HCT116 (cell line): ENCODE results near the gene CACNA2D3. TPM values are rescaled to one million over a fixed set of nuclear protein-coding genes. Genes with fewer than 3 reads are reported as not detected.

Experiments used
- ATAC-seq: fragments of 200-7000 bp; cut with Tn5 transposase; 2 replicates; pipeline ENCODE4 v1.9.1; 2020; ENCODE audit warnings: mild to moderate bottlenecking, moderate library complexity
- BruUV-seq: library from RNA; stranded (reverse); fragments of 400-500 nt; replicated peaks from 2 replicates; lab custom pipeline; 2021; lab: Mats Ljungman, UMichigan
- CTCF ChIA-PET: fragments of 300-600 bp; sonication (Branson Sonifier 250); formaldehyde crosslinking; loops from one replicate; lab custom pipeline; 2021; ENCODE audit warnings: antibody characterized with exemption; lab: Charles Lee
- POLR2A ChIA-PET: fragments of 300-600, 350-600 bp; sonication (Branson Sonifier 250); formaldehyde crosslinking; loops from one replicate; lab custom pipeline; 2021; ENCODE audit warnings: antibody characterized with exemption; lab: Charles Lee
- RAD21 ChIA-PET, 2 experiments: fragments of 300-600 bp; sonication (Branson Sonifier 250); formaldehyde crosslinking; loops; one replicate each; lab custom pipeline; 2023; ENCODE audit warnings: low total read pairs in 2 of 2; ENCODE audit not compliant: uncharacterized antibody in 2 of 2, unreplicated experiment in 2 of 2, low non-redundant PET in 1 of 2; lab: Charles Lee
- DNase-seq: peaks from one replicate; pipeline ENCODE4 v3.0.0-alpha.2; 2010; ENCODE audit warnings: low read depth, low spot score
- H2AFZ ChIP-seq: fragments of 200-600 bp; shearing (Covaris generic), sonication (generic); 2 replicates; pipeline ENCODE4 v1.6.1; 2017; ENCODE audit warnings: low read depth, mixed run types, mixed read lengths, antibody characterized with exemption, low read length; ENCODE audit not compliant: poor library complexity, severe bottlenecking
- H3K27ac ChIP-seq: 2 replicates; pipeline ENCODE4 v1.5.1; 2012; ENCODE audit warnings: low read depth, low read length
- H3K27me3 ChIP-seq: fragments of 200-600 bp; sonication (generic); 2 replicates; pipeline ENCODE4 v1.6.1; 2016; ENCODE audit warnings: mixed run types, low read length, mixed read lengths; ENCODE audit not compliant: insufficient read depth
- H3K36me3 ChIP-seq, 2 experiments: fragments of 200-500 bp in 1 of 2; fragments of 200-600 bp in 1 of 2; sonication (Bioruptor generic) in 1 of 2; sonication (generic) in 1 of 2; 2 replicates each; pipeline versions ENCODE4 v1.5.1 to v1.6.1; 2014 to 2016; ENCODE audit warnings: low read length in 2 of 2, inconsistent platforms in 1 of 2, mixed read lengths in 1 of 2, mixed run types in 1 of 2; ENCODE audit not compliant: insufficient read depth in 2 of 2, control insufficient read depth in 1 of 2
- H3K4me1 ChIP-seq, 2 experiments: fragments of 200-600 bp in 1 of 2; sonication (generic) in 1 of 2; 2 replicates each; pipeline versions ENCODE4 v1.5.1 to v1.6.1; 2012 to 2017; ENCODE audit warnings: low read length in 2 of 2, inconsistent platforms in 1 of 2, mild to moderate bottlenecking in 1 of 2, mixed read lengths in 1 of 2, mixed run types in 1 of 2, moderate library complexity in 1 of 2; ENCODE audit not compliant: insufficient read depth in 2 of 2, control insufficient read depth in 1 of 2
- H3K4me2 ChIP-seq: fragments of 200-600 bp; sonication (generic); 2 replicates; pipeline ENCODE4 v1.6.1; 2017; ENCODE audit warnings: mixed run types, low read length, mixed read lengths
- H3K4me3 ChIP-seq, 2 experiments: fragments of 200-600 bp in 1 of 2; sonication (generic) in 1 of 2; replicated peaks in 1 of 2; 2 replicates each; pipeline ENCODE4 v1.5.1; 2011 to 2016; ENCODE audit warnings: low read length in 2 of 2, control low read depth in 1 of 2, low read depth in 1 of 2, mild to moderate bottlenecking in 1 of 2, mixed read lengths in 1 of 2, mixed run types in 1 of 2
- H3K79me2 ChIP-seq: fragments of 200-600 bp; sonication (generic); 2 replicates; pipeline ENCODE4 v1.6.1; 2017; ENCODE audit warnings: mild to moderate bottlenecking, mixed run types, low read length, moderate library complexity, mixed read lengths; ENCODE audit not compliant: insufficient read depth
- H3K9ac ChIP-seq: fragments of 200-600 bp; sonication (generic); 2 replicates; pipeline ENCODE4 v1.6.1; 2016; ENCODE audit warnings: low read length, mixed read lengths
- H3K9me2 ChIP-seq: fragments of 200-600 bp; sonication (generic), shearing (Covaris generic); 2 replicates; pipeline ENCODE4 v1.6.1; 2017; ENCODE audit warnings: mixed run types, mild to moderate bottlenecking, moderate library complexity; ENCODE audit not compliant: insufficient read depth
- H3K9me3 ChIP-seq, 2 experiments: fragments of 200-500 bp in 1 of 2; fragments of 200-600 bp in 1 of 2; sonication (Bioruptor generic) in 1 of 2; sonication (generic) in 1 of 2; 2 replicates each; pipeline ENCODE4 v1.6.1; 2014 to 2017; ENCODE audit warnings: low read length in 2 of 2, mixed read lengths in 2 of 2, inconsistent platforms in 1 of 2, low read depth in 1 of 2, mild to moderate bottlenecking in 1 of 2, mixed run types in 1 of 2, moderate library complexity in 1 of 2; ENCODE audit not compliant: control insufficient read depth in 1 of 2, insufficient read depth in 1 of 2
- H4K20me1 ChIP-seq: fragments of 200-600 bp; sonication (generic), shearing (Covaris generic); 2 replicates; pipeline ENCODE4 v1.6.1; 2017; ENCODE audit warnings: mixed run types, mild to moderate bottlenecking, moderate library complexity; ENCODE audit not compliant: insufficient read depth
- ATF3 ChIP-seq: IDR thresholded peaks from 2 replicates; pipeline ENCODE4 v1.6.1; 2012
- CBX3 ChIP-seq: IDR thresholded peaks from 2 replicates; pipeline ENCODE4 v1.6.1; 2012; ENCODE audit warnings: low read depth
- CEBPB ChIP-seq: IDR thresholded peaks from 2 replicates; pipeline ENCODE4 v1.6.1; 2012; ENCODE audit warnings: low read depth
- EGR1 ChIP-seq: IDR thresholded peaks from 2 replicates; pipeline ENCODE4 v1.6.1; 2012; ENCODE audit warnings: low read depth
- EZH2 ChIP-seq: fragments of 200-600 bp; sonication (generic); IDR thresholded peaks from 2 replicates; pipeline ENCODE4 v1.6.1; 2017; ENCODE audit warnings: antibody characterized with exemption, mixed run types
- EZH2phosphoT487 ChIP-seq: fragments of 200-600 bp; IDR thresholded peaks from 2 replicates; pipeline ENCODE4 v1.6.1; 2018; ENCODE audit warnings: antibody characterized with exemption, borderline replicate concordance
- JUND ChIP-seq: IDR thresholded peaks from 2 replicates; pipeline ENCODE4 v1.6.1; 2012
- RAD21 ChIP-seq: IDR thresholded peaks from 2 replicates; pipeline ENCODE4 v1.6.1; 2012; ENCODE audit warnings: low read depth, mild to moderate bottlenecking
- REST ChIP-seq: IDR thresholded peaks from 2 replicates; pipeline ENCODE4 v1.6.1; 2012; ENCODE audit warnings: low read depth
- SIN3A ChIP-seq: IDR thresholded peaks from 2 replicates; pipeline ENCODE4 v1.6.1; 2012; ENCODE audit warnings: low read depth
- SP1 ChIP-seq: IDR thresholded peaks from 2 replicates; pipeline ENCODE4 v1.6.1; 2012; ENCODE audit warnings: low read depth
- SRF ChIP-seq: IDR thresholded peaks from 2 replicates; pipeline ENCODE4 v1.6.1; 2012; ENCODE audit warnings: low read depth
- TCF7L2 ChIP-seq: IDR thresholded peaks from 2 replicates; pipeline ENCODE4 v1.7.0; 2011; ENCODE audit warnings: borderline replicate concordance, inconsistent platforms; ENCODE audit not compliant: insufficient read depth, insufficient read length; ENCODE audit errors: extremely low read depth
- YY1 ChIP-seq: IDR thresholded peaks from 2 replicates; pipeline ENCODE4 v1.6.1; 2011; ENCODE audit warnings: low read length, low read depth, moderate library complexity, mild to moderate bottlenecking; ENCODE audit not compliant: insufficient replicate concordance; ENCODE audit errors: extremely low read depth
- ZBTB33 ChIP-seq: IDR thresholded peaks from 2 replicates; pipeline ENCODE4 v1.6.1; 2011; ENCODE audit warnings: mild to moderate bottlenecking, low read length, moderate library complexity; ENCODE audit not compliant: insufficient replicate concordance; ENCODE audit errors: extremely low read depth
- ZNF274 ChIP-seq: fragments of 200-500 bp; sonication (Bioruptor generic); IDR thresholded peaks from 2 replicates; pipeline ENCODE4 v1.6.1; 2014; ENCODE audit warnings: mild to moderate bottlenecking, low read depth, low read length, inconsistent platforms
- intact Hi-C: fragments of 100-400 bp; cut with micrococcal nuclease; formaldehyde crosslinking; loops from 2 replicates; pipeline ENCODE4 v1.10.0; 2022
- total RNA-seq: library from RNA; stranded (reverse); gene quantifications from one replicate; pipeline ENCODE4 v1.2.1, GENCODE V29; 2021; ENCODE audit not compliant: unreplicated experiment
- TF ChIP-seq, protein P1 (sequence below): IDR thresholded peaks from 2 replicates; pipeline ENCODE4 v1.6.1; 2012
- TF ChIP-seq, protein P2 (sequence below), 3 experiments: fragments of 200-600 bp in 1 of 3; sonication (generic) in 1 of 3; IDR thresholded peaks in 2 of 3; conservative IDR thresholded peaks in 1 of 3; 2 replicates each; pipeline ENCODE4 v1.5.1; 2012 to 2017; ENCODE audit warnings: low read depth in 2 of 3, low read length in 2 of 3, antibody characterized with exemption in 1 of 3, borderline replicate concordance in 1 of 3, control low read depth in 1 of 3, mild to moderate bottlenecking in 1 of 3, mixed read lengths in 1 of 3, mixed run types in 1 of 3, moderate library complexity in 1 of 3; ENCODE audit not compliant: insufficient read depth in 1 of 3

CACNA2D3 gene
- total RNA-seq, 1 experiment from 2014 or later: 0.20 TPM

DNA sequence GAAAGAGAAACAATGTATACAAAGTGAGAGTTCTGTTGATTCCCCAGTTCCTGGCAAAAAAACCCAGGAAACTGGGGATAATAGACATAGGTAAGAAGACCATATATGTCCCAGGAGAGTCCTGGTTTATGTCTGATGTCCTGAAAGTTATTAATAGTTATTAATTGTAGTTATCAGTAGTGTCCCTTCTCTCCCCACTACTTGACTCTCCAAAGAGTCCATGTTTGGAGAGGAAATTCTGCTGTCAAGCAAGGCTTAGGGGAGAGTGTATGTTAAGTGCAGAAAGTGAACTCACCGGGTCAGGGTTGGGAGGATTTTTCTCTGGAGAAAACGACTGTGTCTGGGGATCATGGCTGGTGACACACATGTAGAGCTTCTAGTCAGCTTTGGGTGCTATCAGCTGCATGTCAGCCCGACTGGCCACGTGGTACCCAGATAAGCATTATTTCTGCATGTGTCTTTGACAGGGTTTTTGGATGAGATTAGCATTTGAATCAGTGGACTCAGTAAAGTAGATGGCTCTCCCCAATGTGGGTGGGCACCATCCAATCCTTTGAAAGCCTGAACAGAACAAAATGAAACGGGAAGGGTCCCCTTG, 80.4 kb downstream of the CACNA2D3 start:
- RAD21 ChIA-PET: no interaction called here
- Histone ChIP-seq H3K4me2 (no peak overlapping the region), H4K20me1 (no peaks in the 10 kb centered on the region), H3K4me3 (no peak overlapping the region), H3K9me3 (no peaks in the 10 kb centered on the region), H3K9ac (no peak overlapping the region), H3K27me3 (peaks cover 25% of the 10 kb centered on the region), H3K36me3 (no peaks in the 10 kb centered on the region), H3K4me1 (no peaks in the 10 kb centered on the region), H3K9me2 (no peaks in the 10 kb centered on the region), H3K79me2 (no peaks in the 10 kb centered on the region), H2AFZ (no peak overlapping the region), H3K27ac (no peak overlapping the region)
- ATAC-seq: no peak
- CTCF ChIA-PET: no interaction called here
- POLR2A ChIA-PET: no interaction called here
- intact Hi-C loops: no loop called here
- DNase-seq: no peak
- BruUV-seq: no TSS peak
- no peak for TF ChIP-seq ZBTB33
- no peak for TF ChIP-seq EZH2
- no peak for TF ChIP-seq EGR1
- TF ChIP-seq JUND: no peak
- TF ChIP-seq, protein P1, sequence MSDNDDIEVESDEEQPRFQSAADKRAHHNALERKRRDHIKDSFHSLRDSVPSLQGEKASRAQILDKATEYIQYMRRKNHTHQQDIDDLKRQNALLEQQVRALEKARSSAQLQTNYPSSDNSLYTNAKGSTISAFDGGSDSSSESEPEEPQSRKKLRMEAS: no peak
- TF ChIP-seq ATF3: no peak
- no peak for TF ChIP-seq EZH2phosphoT487
- TF ChIP-seq REST: no peak
- no peak for TF ChIP-seq SIN3A
- TF ChIP-seq CEBPB: no peak
- TF ChIP-seq TCF7L2: no peak
- TF ChIP-seq ZNF274: no peak
- no peak for TF ChIP-seq RAD21
- TF ChIP-seq YY1: no peak
- TF ChIP-seq, protein P2, sequence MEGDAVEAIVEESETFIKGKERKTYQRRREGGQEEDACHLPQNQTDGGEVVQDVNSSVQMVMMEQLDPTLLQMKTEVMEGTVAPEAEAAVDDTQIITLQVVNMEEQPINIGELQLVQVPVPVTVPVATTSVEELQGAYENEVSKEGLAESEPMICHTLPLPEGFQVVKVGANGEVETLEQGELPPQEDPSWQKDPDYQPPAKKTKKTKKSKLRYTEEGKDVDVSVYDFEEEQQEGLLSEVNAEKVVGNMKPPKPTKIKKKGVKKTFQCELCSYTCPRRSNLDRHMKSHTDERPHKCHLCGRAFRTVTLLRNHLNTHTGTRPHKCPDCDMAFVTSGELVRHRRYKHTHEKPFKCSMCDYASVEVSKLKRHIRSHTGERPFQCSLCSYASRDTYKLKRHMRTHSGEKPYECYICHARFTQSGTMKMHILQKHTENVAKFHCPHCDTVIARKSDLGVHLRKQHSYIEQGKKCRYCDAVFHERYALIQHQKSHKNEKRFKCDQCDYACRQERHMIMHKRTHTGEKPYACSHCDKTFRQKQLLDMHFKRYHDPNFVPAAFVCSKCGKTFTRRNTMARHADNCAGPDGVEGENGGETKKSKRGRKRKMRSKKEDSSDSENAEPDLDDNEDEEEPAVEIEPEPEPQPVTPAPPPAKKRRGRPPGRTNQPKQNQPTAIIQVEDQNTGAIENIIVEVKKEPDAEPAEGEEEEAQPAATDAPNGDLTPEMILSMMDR (IDR thresholded peaks at IDR 0.05 in 2 of 3, conservative IDR thresholded peaks at IDR 0.05 in 1 of 3; ENCODE audit: borderline replicate concordance in 1 of 3, insufficient read depth in 1 of 3, low read depth in 2 of 3, low read length in 2 of 3): no peak
- no peak for TF ChIP-seq SRF
- TF ChIP-seq CBX3: no peak
- TF ChIP-seq SP1: no peak
